GM12878 (cell line): ENCODE data around the gene FBXO4. TPM values are rescaled to one million over a fixed set of nuclear protein-coding genes. Genes with fewer than 3 reads are reported as not detected.

ENCODE experiments used
- ATAC-seq: fragments of 200-7000 bp; cut with Tn5 transposase; 3 replicates; pipeline ENCODE4 v1.9.1; 2020; ENCODE audit warnings: mild to moderate bottlenecking, moderate library complexity
- BruUV-seq: library from RNA; stranded (reverse); fragments of 400-500 nt; replicated peaks from 2 replicates; lab custom pipeline; 2021; lab: Mats Ljungman, UMichigan
- CTCF ChIA-PET: fragments of 300-600 bp; sonication (Branson Sonifier 250); formaldehyde crosslinking; extraction: SDS; loops from one replicate; lab custom pipeline; 2021; ENCODE audit warnings: inconsistent platforms; lab: Yijun Ruan, JAX
- POLR2A ChIA-PET: fragments of 350-600 bp; formaldehyde crosslinking; extraction: SDS; loops from one replicate; lab custom pipeline; 2021; ENCODE audit warnings: inconsistent platforms; lab: Charles Lee
- RAD21 ChIA-PET: fragments of 300-600 bp; sonication (Branson Sonifier 250); formaldehyde crosslinking; loops from one replicate; lab custom pipeline; 2023; ENCODE audit warnings: antibody characterized with exemption; ENCODE audit not compliant: unreplicated experiment; lab: Charles Lee
- SMC1A ChIA-PET: fragments of 300-600 bp; sonication (Branson Sonifier 250); formaldehyde crosslinking; loops from one replicate; lab custom pipeline; 2023; ENCODE audit not compliant: unreplicated experiment, uncharacterized antibody; lab: Charles Lee
- DNase-seq: peaks from one replicate; pipeline ENCODE4 v3.0.0-alpha.2; 2011; ENCODE audit warnings: low read depth, low spot score
- FAIRE-seq: peaks from 3 replicates; lab custom pipeline; 2011; peaks lifted over from hg19 to GRCh38; lab: Jason Lieb, UNC
- H2AFZ ChIP-seq: 2 replicates; pipeline ENCODE4 v1.6.0; 2011; ENCODE audit warnings: low read depth, low read length, control low read depth; ENCODE audit not compliant: control insufficient read depth
- H3K27ac ChIP-seq: 2 replicates; pipeline ENCODE4 v1.5.1; 2011; ENCODE audit warnings: control low read depth; ENCODE audit not compliant: control insufficient read depth, insufficient read depth
- H3K27me3 ChIP-seq, 2 experiments: replicated peaks in 1 of 2; 2 replicates each; pipeline versions ENCODE4 v1.6.0 to v1.6.1; 2011; ENCODE audit warnings: low read length in 1 of 2; ENCODE audit not compliant: control insufficient read depth in 2 of 2, insufficient read depth in 2 of 2
- H3K36me3 ChIP-seq, 2 experiments: 2 replicates each; pipeline ENCODE4 v1.5.1; 2011; ENCODE audit warnings: low read length in 1 of 2; ENCODE audit not compliant: control insufficient read depth in 2 of 2, insufficient read depth in 2 of 2
- H3K4me1 ChIP-seq: 2 replicates; pipeline ENCODE4 v1.6.1; 2011; ENCODE audit warnings: mild to moderate bottlenecking, low read length, moderate library complexity, mixed read lengths; ENCODE audit not compliant: control insufficient read depth, insufficient read depth
- H3K4me2 ChIP-seq: 2 replicates; pipeline ENCODE4 v1.6.0; 2011; ENCODE audit warnings: control low read depth; ENCODE audit not compliant: control insufficient read depth, insufficient read depth
- H3K4me3 ChIP-seq: fragments of 200-600 bp; sonication (generic); 2 replicates; pipeline ENCODE4 v1.5.1; 2016
- H3K79me2 ChIP-seq: 2 replicates; pipeline ENCODE4 v1.6.0; 2011; ENCODE audit warnings: low read length; ENCODE audit not compliant: control insufficient read depth, insufficient read depth
- H3K9ac ChIP-seq: 2 replicates; pipeline ENCODE4 v1.8.0; 2011; ENCODE audit warnings: low read length, control low read depth, mixed read lengths; ENCODE audit not compliant: control insufficient read depth, insufficient read depth
- H3K9me3 ChIP-seq: replicated peaks from 3 replicates; pipeline ENCODE4 v1.5.1; 2011; ENCODE audit warnings: mild to moderate bottlenecking, low read length; ENCODE audit not compliant: control insufficient read depth, insufficient read depth
- H4K20me1 ChIP-seq: 2 replicates; pipeline ENCODE4 v1.6.0; 2011; ENCODE audit not compliant: control insufficient read depth, insufficient read depth
- BHLHE40 ChIP-seq, 2 experiments: fragments of 450-650 bp in 1 of 2; IDR thresholded peaks; 2 replicates each; pipeline ENCODE4 v1.6.1; 2011 to 2017; ENCODE audit warnings: low read depth in 2 of 2, borderline replicate concordance in 1 of 2, improper control_type of control experiment in 1 of 2, low read length in 1 of 2, mild to moderate bottlenecking in 1 of 2
- NBN ChIP-seq: fragments of 450-650 bp; IDR thresholded peaks from 2 replicates; pipeline ENCODE4 v1.6.1; 2016
- RCOR1 ChIP-seq: conservative IDR thresholded peaks from 2 replicates; pipeline ENCODE4 v1.6.1; 2012; ENCODE audit warnings: low read depth, low read length, improper control_type of control experiment
- SP1 ChIP-seq: IDR thresholded peaks from one replicate; pipeline ENCODE4 v1.6.1; 2011; ENCODE audit warnings: low read depth, low read length
- TCF7 ChIP-seq: IDR thresholded peaks from 2 replicates; pipeline ENCODE4 v1.6.1; 2014; ENCODE audit warnings: antibody characterized with exemption, borderline replicate concordance
- WGBS: methylation state at CpG from one replicate; pipeline ENCODE4 v1.1.6; 2016; ENCODE audit warnings: low lambda C conversion rate; ENCODE audit not compliant: insufficient replicate concordance, insufficient coverage; ENCODE audit errors: missing lambda C conversion rate; 5-methylcytosine and 5-hydroxymethylcytosine counted together
- in situ Hi-C: fragments of 300-500 bp; cut with MboI; formaldehyde crosslinking; loops from 9 replicates; pipeline ENCODE4 v1.14.3; 2018; ENCODE audit warnings: mixed read lengths
- intact Hi-C: fragments of 100-400 bp; cut with micrococcal nuclease; formaldehyde crosslinking; loops from one replicate; pipeline ENCODE4 v1.14.2; 2022; ENCODE audit not compliant: unreplicated experiment
- polyA plus RNA-seq, 11 experiments: library from polyadenylated mRNA; depleted of rRNA in 4 of 11; unstranded in 6 of 11; stranded (reverse) in 5 of 11; fragments of >200 nt; fragmentation: Nextera tagmentation in 4 of 11; fragmentation: Illumina TruSeq in 1 of 11; extraction: Ambion mirVana in 4 of 11; extraction: Trizol in 1 of 11; gene quantifications; 1 replicate in 1 of 11; 2 replicates in 10 of 11; pipeline versions ENCODE4 v1.2.1 to v1.2.3, GENCODE V29; 2011 to 2016; ENCODE audit warnings: inconsistent platforms in 2 of 11, missing spikeins in 2 of 11, low read depth in 1 of 11
- total RNA-seq, 4 experiments: library from RNA; depleted of rRNA in 3 of 4; stranded (reverse); fragments of >200 nt in 3 of 4; fragmentation: Illumina TruSeq in 1 of 4; extraction: Trizol in 1 of 4; gene quantifications; 2 replicates each; pipeline versions ENCODE4 v1.2.1 to v1.2.3, GENCODE V29; 2013 to 2021
- TF ChIP-seq, protein P1 (sequence below): fragments of 450-650 bp; IDR thresholded peaks from 2 replicates; pipeline ENCODE4 v1.6.1; 2016; ENCODE audit warnings: mild to moderate bottlenecking, moderate library complexity, borderline replicate concordance
- TF ChIP-seq, protein P2 (sequence below): fragments of 450-650 bp; IDR thresholded peaks from 2 replicates; pipeline ENCODE4 v1.6.1; 2016; ENCODE audit warnings: mild to moderate bottlenecking
- TF ChIP-seq, protein P3 (sequence below): fragments of 450-650 bp; IDR thresholded peaks from 2 replicates; pipeline ENCODE4 v1.6.1; 2018; ENCODE audit warnings: mild to moderate bottlenecking, low read depth, moderate library complexity; ENCODE audit not compliant: partially characterized antibody

The FBXO4 gene
- total and polyA plus RNA-seq, 10 of the 15 experiments (the other 5 are each of a cell fraction or from before 2014, with no cell fraction given) = 7.2 to 30.5 (median 19.6) TPM

DNA sequence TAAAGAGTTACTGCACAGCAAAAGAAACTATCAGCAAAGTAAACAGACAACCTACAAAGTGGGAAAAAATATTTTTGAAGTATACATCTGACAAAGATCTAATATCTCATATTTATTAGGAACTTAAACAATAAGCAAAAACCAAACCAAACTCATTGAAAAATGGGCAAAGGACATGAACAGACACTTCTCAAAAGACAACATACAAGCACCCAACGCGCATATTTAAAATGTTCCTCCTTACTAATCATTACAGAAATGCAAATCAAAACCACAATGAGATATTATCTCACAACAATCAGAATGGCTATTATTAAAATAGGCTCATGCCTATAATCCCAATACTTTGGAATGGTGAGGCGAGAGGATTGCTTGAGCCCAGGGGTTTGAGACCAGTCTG is 48.0 kb downstream of the FBXO4 start:
- Histone ChIP-seq H3K79me2 (no peaks in the 10 kb centered on the region), H3K27me3 (no peaks in the 10 kb centered on the region), H3K9ac (no peak overlapping the region), H3K4me3 (no peak overlapping the region), H3K9me3 (no peaks in the 10 kb centered on the region), H3K36me3 (no peaks in the 10 kb centered on the region), H3K4me1 (no peaks in the 10 kb centered on the region), H2AFZ (no peak overlapping the region), H3K27ac (no peak overlapping the region), H4K20me1 (no peaks in the 10 kb centered on the region), H3K4me2 (no peak overlapping the region)
- BruUV-seq = no TSS peak
- ChIA-PET SMC1A (interaction anchor here (1.0 kb wide), 1 partner anchor 13 kb away, joined by 3 read pairs; no protein-coding TSS in a partner anchor), POLR2A (no interaction called here), RAD21 (no interaction called here), CTCF (no interaction called here)
- TF ChIP-seq, protein P1, sequence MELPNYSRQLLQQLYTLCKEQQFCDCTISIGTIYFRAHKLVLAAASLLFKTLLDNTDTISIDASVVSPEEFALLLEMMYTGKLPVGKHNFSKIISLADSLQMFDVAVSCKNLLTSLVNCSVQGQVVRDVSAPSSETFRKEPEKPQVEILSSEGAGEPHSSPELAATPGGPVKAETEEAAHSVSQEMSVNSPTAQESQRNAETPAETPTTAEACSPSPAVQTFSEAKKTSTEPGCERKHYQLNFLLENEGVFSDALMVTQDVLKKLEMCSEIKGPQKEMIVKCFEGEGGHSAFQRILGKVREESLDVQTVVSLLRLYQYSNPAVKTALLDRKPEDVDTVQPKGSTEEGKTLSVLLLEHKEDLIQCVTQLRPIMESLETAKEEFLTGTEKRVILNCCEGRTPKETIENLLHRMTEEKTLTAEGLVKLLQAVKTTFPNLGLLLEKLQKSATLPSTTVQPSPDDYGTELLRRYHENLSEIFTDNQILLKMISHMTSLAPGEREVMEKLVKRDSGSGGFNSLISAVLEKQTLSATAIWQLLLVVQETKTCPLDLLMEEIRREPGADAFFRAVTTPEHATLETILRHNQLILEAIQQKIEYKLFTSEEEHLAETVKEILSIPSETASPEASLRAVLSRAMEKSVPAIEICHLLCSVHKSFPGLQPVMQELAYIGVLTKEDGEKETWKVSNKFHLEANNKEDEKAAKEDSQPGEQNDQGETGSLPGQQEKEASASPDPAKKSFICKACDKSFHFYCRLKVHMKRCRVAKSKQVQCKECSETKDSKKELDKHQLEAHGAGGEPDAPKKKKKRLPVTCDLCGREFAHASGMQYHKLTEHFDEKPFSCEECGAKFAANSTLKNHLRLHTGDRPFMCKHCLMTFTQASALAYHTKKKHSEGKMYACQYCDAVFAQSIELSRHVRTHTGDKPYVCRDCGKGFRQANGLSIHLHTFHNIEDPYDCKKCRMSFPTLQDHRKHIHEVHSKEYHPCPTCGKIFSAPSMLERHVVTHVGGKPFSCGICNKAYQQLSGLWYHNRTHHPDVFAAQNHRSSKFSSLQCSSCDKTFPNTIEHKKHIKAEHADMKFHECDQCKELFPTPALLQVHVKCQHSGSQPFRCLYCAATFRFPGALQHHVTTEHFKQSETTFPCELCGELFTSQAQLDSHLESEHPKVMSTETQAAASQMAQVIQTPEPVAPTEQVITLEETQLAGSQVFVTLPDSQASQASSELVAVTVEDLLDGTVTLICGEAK = no peak
- in situ Hi-C loops = no loop called here
- ATAC-seq (no peak), FAIRE-seq (no peak), DNase-seq (no peak)
- 85% methylated on average over 3 of the region's 3 CpGs for WGBS
- intact Hi-C loops = no loop called here

DNA sequence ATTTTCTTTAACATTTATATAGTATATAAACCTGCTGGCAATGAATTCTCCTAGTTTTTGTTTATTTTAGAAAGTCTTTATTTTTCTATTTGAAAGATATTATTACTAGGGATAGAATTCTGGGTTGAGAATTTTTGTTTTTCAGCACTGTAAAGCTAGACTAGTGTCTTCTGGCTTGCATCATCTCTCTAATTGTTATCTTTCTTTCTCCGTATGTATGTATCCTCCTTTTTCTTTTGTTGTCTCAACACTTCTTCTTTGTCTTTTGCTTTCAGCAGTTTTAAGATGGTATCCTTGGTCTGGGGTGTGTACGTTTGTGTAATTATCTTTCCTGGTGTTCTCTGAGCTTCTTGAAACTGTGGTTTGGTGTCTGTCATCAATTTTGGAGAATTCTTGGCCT is 48.8 kb downstream of the FBXO4 start:
- Histone ChIP-seq H3K4me3 (no peak overlapping the region), H3K79me2 (no peaks in the 10 kb centered on the region), H3K9me3 (no peaks in the 10 kb centered on the region), H3K36me3 (no peaks in the 10 kb centered on the region), H3K27ac (no peak overlapping the region), H3K27me3 (no peaks in the 10 kb centered on the region), H3K4me1 (no peaks in the 10 kb centered on the region), H4K20me1 (no peaks in the 10 kb centered on the region), H2AFZ (no peak overlapping the region), H3K9ac (no peak overlapping the region), H3K4me2 (no peak overlapping the region)
- intact Hi-C loops = no loop called here
- ATAC-seq (no peak), FAIRE-seq (no peak), DNase-seq (no peak)
- WGBS = 37% methylated on average over 2 of the region's 2 CpGs
- RAD21 ChIA-PET = interaction anchor here (1.0 kb wide), 1 partner anchor 117 kb away, joined by 3 read pairs; no protein-coding TSS in a partner anchor
- BruUV-seq = no TSS peak
- POLR2A ChIA-PET = no interaction called here
- SMC1A ChIA-PET = interaction anchor here (1.1 kb wide), 1 partner anchor 118 kb away, joined by 3 read pairs; no protein-coding TSS in a partner anchor
- CTCF ChIA-PET = no interaction called here
- in situ Hi-C loops = no loop called here
- no peak for TF ChIP-seq NBN
- TF ChIP-seq, protein P2, sequence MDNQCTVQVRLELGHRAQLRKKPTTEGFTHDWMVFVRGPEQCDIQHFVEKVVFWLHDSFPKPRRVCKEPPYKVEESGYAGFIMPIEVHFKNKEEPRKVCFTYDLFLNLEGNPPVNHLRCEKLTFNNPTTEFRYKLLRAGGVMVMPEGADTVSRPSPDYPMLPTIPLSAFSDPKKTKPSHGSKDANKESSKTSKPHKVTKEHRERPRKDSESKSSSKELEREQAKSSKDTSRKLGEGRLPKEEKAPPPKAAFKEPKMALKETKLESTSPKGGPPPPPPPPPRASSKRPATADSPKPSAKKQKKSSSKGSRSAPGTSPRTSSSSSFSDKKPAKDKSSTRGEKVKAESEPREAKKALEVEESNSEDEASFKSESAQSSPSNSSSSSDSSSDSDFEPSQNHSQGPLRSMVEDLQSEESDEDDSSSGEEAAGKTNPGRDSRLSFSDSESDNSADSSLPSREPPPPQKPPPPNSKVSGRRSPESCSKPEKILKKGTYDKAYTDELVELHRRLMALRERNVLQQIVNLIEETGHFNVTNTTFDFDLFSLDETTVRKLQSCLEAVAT = no peak
- TF ChIP-seq, protein P3, sequence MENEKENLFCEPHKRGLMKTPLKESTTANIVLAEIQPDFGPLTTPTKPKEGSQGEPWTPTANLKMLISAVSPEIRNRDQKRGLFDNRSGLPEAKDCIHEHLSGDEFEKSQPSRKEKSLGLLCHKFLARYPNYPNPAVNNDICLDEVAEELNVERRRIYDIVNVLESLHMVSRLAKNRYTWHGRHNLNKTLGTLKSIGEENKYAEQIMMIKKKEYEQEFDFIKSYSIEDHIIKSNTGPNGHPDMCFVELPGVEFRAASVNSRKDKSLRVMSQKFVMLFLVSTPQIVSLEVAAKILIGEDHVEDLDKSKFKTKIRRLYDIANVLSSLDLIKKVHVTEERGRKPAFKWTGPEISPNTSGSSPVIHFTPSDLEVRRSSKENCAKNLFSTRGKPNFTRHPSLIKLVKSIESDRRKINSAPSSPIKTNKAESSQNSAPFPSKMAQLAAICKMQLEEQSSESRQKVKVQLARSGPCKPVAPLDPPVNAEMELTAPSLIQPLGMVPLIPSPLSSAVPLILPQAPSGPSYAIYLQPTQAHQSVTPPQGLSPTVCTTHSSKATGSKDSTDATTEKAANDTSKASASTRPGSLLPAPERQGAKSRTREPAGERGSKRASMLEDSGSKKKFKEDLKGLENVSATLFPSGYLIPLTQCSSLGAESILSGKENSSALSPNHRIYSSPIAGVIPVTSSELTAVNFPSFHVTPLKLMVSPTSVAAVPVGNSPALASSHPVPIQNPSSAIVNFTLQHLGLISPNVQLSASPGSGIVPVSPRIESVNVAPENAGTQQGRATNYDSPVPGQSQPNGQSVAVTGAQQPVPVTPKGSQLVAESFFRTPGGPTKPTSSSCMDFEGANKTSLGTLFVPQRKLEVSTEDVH = no peak
- no peak for TF ChIP-seq SP1
- TF ChIP-seq TCF7 = no peak
- no peak for TF ChIP-seq BHLHE40 (IDR thresholded peaks at IDR 0.05; ENCODE audit: borderline replicate concordance in 1 of 2, low read depth in 2 of 2, low read length in 1 of 2)
- TF ChIP-seq RCOR1 = no peak
